ENCODE measurements around the gene RAPGEF4. TPM values are rescaled to one million over a fixed set of nuclear protein-coding genes. Genes with fewer than 3 reads are reported as not detected.

Gene RAPGEF4
- total RNA-seq, 1 experiment from 2014 or later: 0.62 TPM

- ChIA-PET CTCF (interaction anchor here (0.6 kb wide), 1 partner anchor 1937 kb away, joined by 3 read pairs; no protein-coding TSS in a partner anchor), POLR2A (no interaction called here)
- in situ Hi-C loops (cut with HindIII; ENCODE audit: low pct_unique_long_range_greater_than_20kb, low sequenced_read_pairs): no loop called here
- peak overlapping the region; percentile 96 for H3K27ac ChIP-seq (ENCODE audit: low read length)
- DNase-seq (ENCODE audit: low read depth, low spot score): no peak
- H3K9me3 ChIP-seq (ENCODE audit: control insufficient read depth, insufficient read depth, low read depth, low read length): no peaks in the 10 kb centered on the region
- intact Hi-C loops (cut with micrococcal nuclease; ENCODE audit: unreplicated experiment): no loop called here
- H3K4me3 ChIP-seq (ENCODE audit: low read depth in 2 of 2, low read length in 2 of 2): no peak overlapping the region
- TF ChIP-seq CTCF (IDR thresholded peaks at IDR 0.05) (no peak), REST (IDR thresholded peaks at IDR 0.05; ENCODE audit: insufficient read depth in 1 of 2, low read depth in 2 of 2, low read length in 1 of 2) (no peak), SIN3A (IDR thresholded peaks at IDR 0.05; ENCODE audit: borderline replicate concordance, insufficient read depth, low read depth, low read length) (no peak), TCF7L2 (IDR thresholded peaks at IDR 0.05; ENCODE audit: low read depth, low read length) (no peak), POLR2AphosphoS5 (IDR thresholded peaks at IDR 0.05; ENCODE audit: low read depth, low read length) (no peak)
- no TSS peak for BruUV-seq (replicated peaks)
- H3K4me1 ChIP-seq (ENCODE audit: control insufficient read depth, insufficient read depth, low read length): peaks cover 37% of the 10 kb centered on the region
- no peak for ATAC-seq
- no peaks in the 10 kb centered on the region for H3K27me3 ChIP-seq (ENCODE audit: control insufficient read depth, insufficient read depth, low read length)
- no peaks in the 10 kb centered on the region for H3K36me3 ChIP-seq (ENCODE audit: control insufficient read depth, insufficient read depth, low read length)
Measured at GRCh38 chr2:173032032-173032431, 296.4 kb downstream of the RAPGEF4 start.

- Histone ChIP-seq H3K36me3 (ENCODE audit: control insufficient read depth, insufficient read depth, low read length) (no peaks in the 10 kb centered on the region), H3K4me3 (ENCODE audit: low read depth in 2 of 2, low read length in 2 of 2) (no peak overlapping the region), H3K27ac (ENCODE audit: low read length) (peak overlapping the region; percentile 96), H3K27me3 (ENCODE audit: control insufficient read depth, insufficient read depth, low read length) (no peaks in the 10 kb centered on the region), H3K4me1 (ENCODE audit: control insufficient read depth, insufficient read depth, low read length) (peaks cover 38% of the 10 kb centered on the region), H3K9me3 (ENCODE audit: control insufficient read depth, insufficient read depth, low read depth, low read length) (no peaks in the 10 kb centered on the region)
- ChIA-PET CTCF (no interaction called here), POLR2A (no interaction called here)
- no TSS peak for BruUV-seq (replicated peaks)
- intact Hi-C loops (cut with micrococcal nuclease; ENCODE audit: unreplicated experiment): no loop called here
- in situ Hi-C loops (cut with HindIII; ENCODE audit: low pct_unique_long_range_greater_than_20kb, low sequenced_read_pairs): no loop called here
- TF ChIP-seq POLR2AphosphoS5 (IDR thresholded peaks at IDR 0.05; ENCODE audit: low read depth, low read length): no peak
- DNase-seq (ENCODE audit: low read depth, low spot score) (no peak), ATAC-seq (no peak)
Measured at GRCh38 chr2:173033084-173033483, 297.4 kb downstream of the RAPGEF4 start.

GRCh38 chr2:173034143-173034542 is 298.5 kb downstream of the RAPGEF4 start:
- Histone ChIP-seq H3K4me1 (ENCODE audit: control insufficient read depth, insufficient read depth, low read length) (peaks cover 39% of the 10 kb centered on the region), H3K27ac (ENCODE audit: low read length) (peak overlapping the region; percentile 96), H3K4me3 (ENCODE audit: low read depth in 2 of 2, low read length in 2 of 2) (no peak overlapping the region), H3K9me3 (ENCODE audit: control insufficient read depth, insufficient read depth, low read depth, low read length) (no peaks in the 10 kb centered on the region), H3K36me3 (ENCODE audit: control insufficient read depth, insufficient read depth, low read length) (no peaks in the 10 kb centered on the region), H3K27me3 (ENCODE audit: control insufficient read depth, insufficient read depth, low read length) (no peaks in the 10 kb centered on the region)
- no TSS peak for BruUV-seq (replicated peaks)
- intact Hi-C loops (cut with micrococcal nuclease; ENCODE audit: unreplicated experiment): no loop called here
- POLR2A ChIA-PET: no interaction called here
- in situ Hi-C loops (cut with HindIII; ENCODE audit: low pct_unique_long_range_greater_than_20kb, low sequenced_read_pairs): no loop called here
- CTCF ChIA-PET: no interaction called here
- no peak for DNase-seq (ENCODE audit: low read depth, low spot score)
- no peak for TF ChIP-seq POLR2AphosphoS5 (IDR thresholded peaks at IDR 0.05; ENCODE audit: low read depth, low read length)
- no peak for TF ChIP-seq REST (IDR thresholded peaks at IDR 0.05; ENCODE audit: insufficient read depth in 1 of 2, low read depth in 2 of 2, low read length in 1 of 2)
- TF ChIP-seq TCF7L2 (IDR thresholded peaks at IDR 0.05; ENCODE audit: low read depth, low read length): no peak
- no peak for TF ChIP-seq SIN3A (IDR thresholded peaks at IDR 0.05; ENCODE audit: borderline replicate concordance, insufficient read depth, low read depth, low read length)
- no peak for TF ChIP-seq CTCF (IDR thresholded peaks at IDR 0.05)
- no peak for ATAC-seq

Measured in Panc1 (cell line).